Ovary (tissue), 9 donors: ENCODE measurements around the gene LARP4B. TPM values are rescaled to one million over a fixed set of nuclear protein-coding genes. Genes with fewer than 3 reads are reported as not detected.
"Not testable (repeated sequence)": the region's sequence is repeated elsewhere in the genome, so short reads cannot be mapped to it uniquely, and the experiment has no call there.

Experiments
- DNase-seq, 5 donors: peaks; one replicate each; pipeline ENCODE4 v3.0.0-alpha.2; 2019 to 2020
- H3K27ac ChIP-seq, 2 donors: fragments of 200-600 bp; one replicate each; pipeline versions ENCODE4 v1.5.1 to v1.8.0; 2019 to 2022
- H3K27me3 ChIP-seq: fragments of 200-600 bp; one replicate; pipeline ENCODE4 v1.8.0; 2022
- H3K36me3 ChIP-seq: fragments of 200-600 bp; sonication (generic); one replicate; pipeline ENCODE4 v1.5.1; 2019
- H3K4me1 ChIP-seq: one replicate; pipeline ENCODE4 v1.8.1; 2013; ENCODE audit warnings: mild to moderate bottlenecking, moderate library complexity; ENCODE audit not compliant: insufficient read depth
- H3K4me3 ChIP-seq: fragments of 200-600 bp; sonication (generic); one replicate; pipeline ENCODE4 v1.5.1; 2017
- H3K9me3 ChIP-seq, 2 donors: fragments of 200-600 bp in 1 of 2; sonication (generic) in 1 of 2; one replicate each; pipeline versions ENCODE4 v1.5.1 to v1.8.1; 2013 to 2019; ENCODE audit warnings: mild to moderate bottlenecking in 1 of 2, moderate library complexity in 1 of 2
- EP300 ChIP-seq: sonication (generic); formaldehyde crosslinking; IDR thresholded peaks from one replicate; pipeline ENCODE4 v1.6.1; 2017; ENCODE audit warnings: antibody characterized with exemption
- POLR2A ChIP-seq: fragments of 450-650 bp; IDR thresholded peaks from one replicate; pipeline ENCODE4 v1.6.1; 2017; ENCODE audit warnings: antibody characterized with exemption, mild to moderate bottlenecking, moderate library complexity
- WGBS, 3 donors: extraction: QIAGEN DNeasy Blood & Tissue Kit in 1 of 3; methylation state at CpG; one replicate each; pipeline versions ENCODE4 v1.1.5 to v1.1.7; 2013 to 2017; 5-methylcytosine and 5-hydroxymethylcytosine counted together
- intact Hi-C, 4 donors: fragments of 100-400 bp; cut with DNase I; formaldehyde crosslinking; loops; one replicate each; pipeline versions ENCODE4 v1.11.0 to v1.15.1; 2022 to 2023
- polyA plus RNA-seq, 2 donors: library from polyadenylated mRNA; stranded (reverse); fragments of 200-250 nt in 1 of 2; fragments of 350-450 nt in 1 of 2; fragmentation: Illumina TruSeq in 1 of 2; extraction: RNeasy Lipid Tissue Mini Kit (QIAGEN cat#74804) in 1 of 2; gene quantifications; one replicate each; pipeline ENCODE4 v1.2.3, GENCODE V29; 2013 to 2014
- total RNA-seq, 7 donors: library from RNA; depleted of rRNA in 2 of 7; stranded (reverse); fragments of >200 nt in 2 of 7; fragmentation: NEBNext Ultra II Directional in 3 of 7; extraction: Animal tissue kit (Norgen Biotek cat#: 25700) in 3 of 7; gene quantifications; one replicate each; pipeline versions ENCODE4 v1.1.0 to v1.2.4, GENCODE V29; 2016 to 2023
- TF ChIP-seq, protein P1 (sequence below), 3 donors: fragments of 450-650 bp in 2 of 3; fragments of 200-600 bp in 1 of 3; IDR thresholded peaks; one replicate each; pipeline versions ENCODE4 v1.5.1 to v1.8.0; 2016 to 2022; ENCODE audit warnings: antibody characterized with exemption in 3 of 3, mild to moderate bottlenecking in 1 of 3
- donor health status: DM: no; HTN: no; CAD: no; lungs with moderate emphysema.
- donor health status: DM: no; HTN: no; CAD: no.
- donor health status: Bipolar disorder and iron deficiency.
- donor health status: DM: yes; HTN: yes; CAD: no.
- donor health status: DM: no; HTN: no; CAD: no.
- donor health status: DM: yes; HTN: yes; CAD: no.

LARP4B gene
- total and polyA plus RNA-seq, 9 donors: 14.4 to 77.8 (median 54.4) TPM

DNA sequence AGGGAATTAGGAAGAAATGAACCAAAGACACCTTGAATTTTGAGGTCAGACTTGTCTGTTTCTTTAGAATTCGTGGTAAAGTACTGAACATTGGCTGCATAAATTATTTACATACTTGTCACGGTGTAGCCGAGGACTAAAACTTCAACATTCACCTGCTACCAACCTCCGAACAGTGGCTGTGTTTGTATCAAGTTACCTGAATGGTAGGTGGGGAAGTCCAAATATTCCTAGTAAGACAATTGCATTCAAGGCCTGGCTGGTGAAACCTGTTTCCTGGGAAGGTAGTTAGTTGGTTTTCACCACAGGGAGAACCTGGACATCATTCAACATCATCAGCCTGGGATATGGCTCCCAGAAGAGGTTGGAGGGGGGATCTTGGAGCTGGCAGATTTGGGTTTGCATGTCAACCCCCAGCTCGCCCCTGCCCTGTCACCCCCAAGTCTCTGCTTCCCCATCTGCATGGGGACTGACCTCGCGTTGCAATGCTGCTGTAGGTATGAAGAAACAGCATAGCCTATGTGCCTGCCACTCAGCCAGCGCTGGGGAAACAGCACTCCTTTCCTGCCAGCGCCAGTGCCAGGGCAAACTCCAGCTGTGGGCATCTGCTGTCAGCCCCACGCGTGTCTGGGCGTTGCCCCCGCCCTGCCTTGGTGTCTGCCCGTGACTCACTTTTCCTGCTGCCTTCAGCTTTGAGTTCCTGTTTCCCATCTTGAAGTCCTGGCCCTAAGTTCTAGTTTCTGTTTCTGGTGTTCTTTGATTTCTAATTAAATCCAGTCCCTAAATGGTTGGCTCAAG lies 12.7 kb upstream of the LARP4B start:
- H3K4me1 ChIP-seq: no peaks in the 10 kb centered on the region
- intact Hi-C loops: no loop called here
- no peak for TF ChIP-seq EP300
- TF ChIP-seq, protein P1, sequence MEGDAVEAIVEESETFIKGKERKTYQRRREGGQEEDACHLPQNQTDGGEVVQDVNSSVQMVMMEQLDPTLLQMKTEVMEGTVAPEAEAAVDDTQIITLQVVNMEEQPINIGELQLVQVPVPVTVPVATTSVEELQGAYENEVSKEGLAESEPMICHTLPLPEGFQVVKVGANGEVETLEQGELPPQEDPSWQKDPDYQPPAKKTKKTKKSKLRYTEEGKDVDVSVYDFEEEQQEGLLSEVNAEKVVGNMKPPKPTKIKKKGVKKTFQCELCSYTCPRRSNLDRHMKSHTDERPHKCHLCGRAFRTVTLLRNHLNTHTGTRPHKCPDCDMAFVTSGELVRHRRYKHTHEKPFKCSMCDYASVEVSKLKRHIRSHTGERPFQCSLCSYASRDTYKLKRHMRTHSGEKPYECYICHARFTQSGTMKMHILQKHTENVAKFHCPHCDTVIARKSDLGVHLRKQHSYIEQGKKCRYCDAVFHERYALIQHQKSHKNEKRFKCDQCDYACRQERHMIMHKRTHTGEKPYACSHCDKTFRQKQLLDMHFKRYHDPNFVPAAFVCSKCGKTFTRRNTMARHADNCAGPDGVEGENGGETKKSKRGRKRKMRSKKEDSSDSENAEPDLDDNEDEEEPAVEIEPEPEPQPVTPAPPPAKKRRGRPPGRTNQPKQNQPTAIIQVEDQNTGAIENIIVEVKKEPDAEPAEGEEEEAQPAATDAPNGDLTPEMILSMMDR (IDR thresholded peaks at IDR 0.05): no peak
- TF ChIP-seq POLR2A: no peak
- H3K27me3 ChIP-seq: no peaks in the 10 kb centered on the region
- H3K36me3 ChIP-seq: no peaks in the 10 kb centered on the region
- H3K9me3 ChIP-seq: no peaks in the 10 kb centered on the region
- DNase-seq: peak in 1 of 5 donors; percentile 25
- H3K27ac ChIP-seq: no peak overlapping the region
- WGBS, 3 donors: 63 to 79% (median 73%) methylated on average over 14 of the region's 14 CpGs
- no peak overlapping the region for H3K4me3 ChIP-seq

DNA sequence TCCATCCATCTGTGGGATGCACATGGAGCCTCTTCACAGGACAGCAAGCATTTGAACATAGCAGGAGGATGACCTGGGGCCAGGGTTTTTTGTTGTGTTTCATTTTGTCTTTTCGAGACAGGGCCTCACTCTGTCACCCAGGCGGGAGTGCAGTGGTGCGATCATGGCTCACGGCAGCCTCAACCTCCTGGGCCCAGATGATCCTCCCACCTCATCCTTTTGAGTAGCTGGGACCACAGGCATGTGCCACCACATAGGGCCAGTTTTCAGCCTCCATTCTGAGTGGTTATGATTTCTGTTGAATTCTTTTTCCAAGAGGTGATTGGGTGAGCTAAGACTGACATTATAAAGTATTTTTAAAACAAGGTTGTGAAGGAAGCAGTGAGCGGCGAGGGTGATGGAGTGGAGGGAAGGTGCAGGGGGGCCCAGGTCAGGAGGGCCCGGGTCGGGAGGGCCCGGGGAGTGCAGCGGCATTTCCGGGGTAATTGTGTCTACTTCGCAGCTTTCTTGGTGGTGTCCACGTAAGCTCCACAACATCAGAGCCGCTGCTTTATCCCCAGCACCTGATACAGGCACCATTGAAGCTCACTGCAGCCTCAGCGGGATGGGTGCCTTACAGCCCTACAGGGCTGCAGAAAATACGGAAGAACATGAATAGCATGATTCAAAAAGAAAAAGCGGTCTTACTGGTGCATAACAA lies 12.0 kb upstream of the LARP4B start:
- Histone ChIP-seq H3K9me3 (no peaks in the 10 kb centered on the region), H3K4me1 (no peaks in the 10 kb centered on the region), H3K27me3 (no peaks in the 10 kb centered on the region), H3K4me3 (no peak overlapping the region), H3K36me3 (no peaks in the 10 kb centered on the region), H3K27ac (no peak overlapping the region)
- 85 to 90% (median 89%) methylated on average over 17 of the region's 17 CpGs for WGBS, 3 donors
- TF ChIP-seq, protein P1 (IDR thresholded peaks at IDR 0.05): no peak
- TF ChIP-seq EP300 (no peak), POLR2A (no peak)
- DNase-seq: no peak
- intact Hi-C loops: no loop called here

DNA sequence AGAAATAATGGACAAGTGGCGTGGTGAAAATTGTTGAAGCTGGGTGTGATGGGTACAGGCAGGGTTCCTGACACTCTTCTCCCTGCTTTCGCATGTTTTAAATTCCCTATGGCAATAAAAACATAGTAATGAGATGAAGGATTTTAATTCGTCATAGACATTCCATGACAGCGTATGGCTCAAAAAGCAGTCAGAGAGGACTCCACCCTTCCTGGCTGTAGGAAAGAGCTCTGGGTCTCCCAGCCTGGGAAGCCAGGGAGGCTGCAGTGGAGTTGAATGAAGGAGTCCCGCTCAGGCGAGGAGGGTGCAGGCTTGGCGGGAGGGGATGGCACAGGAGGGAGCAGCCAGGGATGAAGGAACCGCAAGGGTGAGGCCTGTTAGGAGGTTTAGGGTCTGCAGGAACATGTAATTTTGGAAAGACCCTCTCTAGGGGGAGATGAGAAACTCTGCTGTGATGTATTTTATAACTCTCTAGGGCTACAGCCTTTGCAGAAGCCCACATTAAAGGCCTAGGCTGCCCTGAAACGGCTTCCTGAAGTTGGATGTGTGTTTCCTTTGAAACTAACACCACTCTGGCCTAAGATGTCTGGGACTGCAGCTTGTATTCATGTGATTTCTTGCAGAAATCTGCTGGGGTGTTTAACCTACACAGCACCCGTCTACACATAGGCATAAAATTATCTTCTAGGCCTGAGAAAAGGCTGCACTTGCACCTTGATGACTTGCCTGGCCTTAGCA lies 7.6 kb upstream of the LARP4B start:
- Histone ChIP-seq H3K27me3 (no peaks in the 10 kb centered on the region), H3K36me3 (no peaks in the 10 kb centered on the region), H3K9me3 (no peaks in the 10 kb centered on the region), H3K4me3 (no peak overlapping the region), H3K4me1 (no peaks in the 10 kb centered on the region), H3K27ac (no peak overlapping the region)
- no peak for DNase-seq
- intact Hi-C loops: loop anchor here in 1 of 4 donors (10.0 kb wide), 1 partner anchor 116 kb away; the partner anchor contains the start of gene WDR37
- TF ChIP-seq POLR2A (no peak), EP300 (no peak)
- TF ChIP-seq, protein P1 (IDR thresholded peaks at IDR 0.05): no peak
- 76 to 84% (median 81%) methylated on average over 10 of the region's 10 CpGs for WGBS, 3 donors

DNA sequence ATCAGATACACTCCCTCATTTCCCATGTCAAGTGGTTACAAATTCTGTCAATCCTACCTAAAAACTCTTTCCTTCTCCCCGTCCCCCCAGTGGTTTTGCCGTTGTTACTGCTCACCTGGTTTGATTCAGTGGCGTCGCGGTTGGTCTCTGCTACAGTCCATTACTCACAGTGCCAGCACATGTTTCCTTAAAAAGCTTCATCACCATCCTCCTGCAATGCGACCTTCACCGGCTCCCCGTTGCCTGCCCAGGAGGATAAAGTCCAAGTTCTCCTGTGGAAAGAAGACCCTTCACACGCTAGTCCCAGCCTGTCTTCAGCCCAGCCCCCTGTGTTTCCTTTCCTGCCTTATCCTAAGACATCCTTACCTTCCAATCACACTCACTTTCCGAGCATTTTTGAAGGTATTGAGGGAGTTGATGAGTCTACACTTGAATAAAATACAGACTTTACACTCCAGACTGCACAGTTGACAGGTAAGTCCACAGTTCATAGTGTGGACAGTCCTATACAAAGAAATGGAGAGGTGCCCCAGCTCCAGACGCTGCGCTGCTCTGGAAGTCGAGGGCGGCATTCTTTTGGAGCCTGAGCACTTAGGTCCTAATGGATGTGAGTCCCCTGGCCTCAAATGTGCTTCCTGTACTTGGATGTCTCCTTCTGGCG lies 3.4 kb upstream of the LARP4B start:
- no peak for DNase-seq
- Histone ChIP-seq H3K4me1 (peaks cover 1% of the 10 kb centered on the region), H3K4me3 (no peak overlapping the region), H3K36me3 (no peaks in the 10 kb centered on the region), H3K27ac (no peak overlapping the region), H3K27me3 (no peaks in the 10 kb centered on the region), H3K9me3 (no peaks in the 10 kb centered on the region)
- intact Hi-C loops: loop anchor here in 3 of 4 donors (5.0 to 10.0 kb wide), 3 partner anchors 52 to 243 kb away; partner anchors contain the start of genes GTPBP4 (in 1 of the 3) and WDR37 (in 1 of the 3)
- TF ChIP-seq, protein P1 (IDR thresholded peaks at IDR 0.05): no peak
- TF ChIP-seq POLR2A: no peak
- TF ChIP-seq EP300: no peak
- 76 to 86% (median 77%) methylated on average over 15 of the region's 15 CpGs for WGBS, 3 donors

DNA sequence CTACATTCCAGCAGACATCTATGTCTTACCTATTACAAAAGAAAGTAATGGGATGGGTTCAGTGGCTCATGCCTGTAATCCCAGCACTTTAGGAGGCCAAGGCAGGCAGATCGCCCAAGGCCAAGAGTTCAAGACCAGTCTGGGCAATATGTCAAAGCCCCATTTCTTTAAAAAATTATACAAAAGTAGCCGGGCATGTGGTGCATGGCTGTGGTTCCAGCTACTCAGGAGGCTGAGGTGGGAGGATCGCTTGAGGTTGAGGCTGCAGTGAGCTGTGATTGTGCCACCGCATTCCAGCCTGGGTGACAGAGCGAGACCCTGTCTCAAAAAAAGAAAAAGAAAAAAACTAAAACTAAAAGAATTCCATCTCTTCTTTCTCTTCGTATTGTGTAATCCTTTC lies 2.7 kb upstream of the LARP4B start:
- H3K27me3 ChIP-seq, H3K27ac ChIP-seq, H3K4me3 ChIP-seq, H3K9me3 ChIP-seq, H3K4me1 ChIP-seq, DNase-seq, H3K36me3 ChIP-seq: not testable (repeated sequence)
- 70 to 76% (median 71%) methylated on average over 6 of the region's 6 CpGs for WGBS, 3 donors
- intact Hi-C loops: loop anchor here in 3 of 4 donors (5.0 to 10.0 kb wide), 3 partner anchors 53 to 242 kb away; partner anchors contain the start of genes GTPBP4 (in 1 of the 3) and WDR37 (in 1 of the 3)
